Activated B cell treated with CpG ODN at 0.5 μM for 24 hours (primary cell): ENCODE results near the gene ZBTB38. TPM values are rescaled to one million over a fixed set of nuclear protein-coding genes. Genes with fewer than 3 reads are reported as not detected.

ENCODE experiments used
- ATAC-seq: fragments of 200-7000 bp; cut with Tn5 transposase; one replicate; pipeline ENCODE4 v1.10.0; 2021; ENCODE audit warnings: low read depth, mild to moderate bottlenecking, moderate library complexity
- CTCF ChIA-PET: fragments of 350-600 bp; sonication (Branson Sonifier 250); formaldehyde crosslinking; loops from one replicate; lab custom pipeline; 2021; ENCODE audit warnings: antibody characterized with exemption; lab: Charles Lee
- POLR2A ChIA-PET: fragments of 350-600 bp; sonication (Branson Sonifier 250); formaldehyde crosslinking; loops from one replicate; lab custom pipeline; 2021; ENCODE audit warnings: antibody characterized with exemption; lab: Charles Lee
- DNase-seq: peaks from one replicate; pipeline ENCODE4 v3.0.0; 2022
- H3K27ac Mint-ChIP-seq: one replicate; pipeline ENCODE4 v1.8.0; 2020; ENCODE audit warnings: mixed read lengths
- H3K27me3 Mint-ChIP-seq: one replicate; pipeline ENCODE4 v1.8.0; 2021; ENCODE audit warnings: mixed read lengths
- H3K36me3 Mint-ChIP-seq: one replicate; pipeline ENCODE4 v1.8.0; 2021; ENCODE audit warnings: low read depth, mixed read lengths
- H3K4me1 Mint-ChIP-seq: one replicate; pipeline ENCODE4 v1.8.0; 2021; ENCODE audit warnings: mixed read lengths
- H3K4me3 Mint-ChIP-seq: one replicate; pipeline ENCODE4 v1.8.0; 2020; ENCODE audit warnings: mild to moderate bottlenecking, mixed read lengths
- H3K9me3 Mint-ChIP-seq: one replicate; pipeline ENCODE4 v1.8.0; 2020; ENCODE audit warnings: mixed read lengths
- intact Hi-C: fragments of 100-400 bp; cut with micrococcal nuclease; formaldehyde crosslinking; loops from one replicate; pipeline ENCODE4 v1.15.1; 2024
- total RNA-seq: library from RNA; stranded (reverse); gene quantifications from 2 replicates; pipeline ENCODE4 v1.2.3, GENCODE V29; 2022
- TF ChIP-seq, protein P1 (sequence below): fragments of 200-600 bp; IDR thresholded peaks from one replicate; pipeline ENCODE4 v1.8.0; 2022; ENCODE audit warnings: antibody characterized with exemption, mild to moderate bottlenecking

Gene ZBTB38
- total RNA-seq, 1 donor from 2014 or later = 45.2 TPM

- H3K9me3 Mint-ChIP-seq = peaks cover 8% of the 10 kb centered on the region
- no peak overlapping the region for H3K27ac Mint-ChIP-seq
- ATAC-seq = no peak
Observed at GRCh38 chr3:141349711-141350110, 18.6 kb upstream of the ZBTB38 start.

GRCh38 chr3:141350666-141351065, 17.6 kb upstream of the ZBTB38 start:
- no peak for ATAC-seq
- peaks cover 1% of the 10 kb centered on the region for H3K4me1 Mint-ChIP-seq

More at GRCh38 chr3:141349711-141350110, 18.6 kb upstream of the ZBTB38 start:
- TF ChIP-seq, protein P1, sequence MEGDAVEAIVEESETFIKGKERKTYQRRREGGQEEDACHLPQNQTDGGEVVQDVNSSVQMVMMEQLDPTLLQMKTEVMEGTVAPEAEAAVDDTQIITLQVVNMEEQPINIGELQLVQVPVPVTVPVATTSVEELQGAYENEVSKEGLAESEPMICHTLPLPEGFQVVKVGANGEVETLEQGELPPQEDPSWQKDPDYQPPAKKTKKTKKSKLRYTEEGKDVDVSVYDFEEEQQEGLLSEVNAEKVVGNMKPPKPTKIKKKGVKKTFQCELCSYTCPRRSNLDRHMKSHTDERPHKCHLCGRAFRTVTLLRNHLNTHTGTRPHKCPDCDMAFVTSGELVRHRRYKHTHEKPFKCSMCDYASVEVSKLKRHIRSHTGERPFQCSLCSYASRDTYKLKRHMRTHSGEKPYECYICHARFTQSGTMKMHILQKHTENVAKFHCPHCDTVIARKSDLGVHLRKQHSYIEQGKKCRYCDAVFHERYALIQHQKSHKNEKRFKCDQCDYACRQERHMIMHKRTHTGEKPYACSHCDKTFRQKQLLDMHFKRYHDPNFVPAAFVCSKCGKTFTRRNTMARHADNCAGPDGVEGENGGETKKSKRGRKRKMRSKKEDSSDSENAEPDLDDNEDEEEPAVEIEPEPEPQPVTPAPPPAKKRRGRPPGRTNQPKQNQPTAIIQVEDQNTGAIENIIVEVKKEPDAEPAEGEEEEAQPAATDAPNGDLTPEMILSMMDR = no peak
- ChIA-PET POLR2A (no interaction called here), CTCF (no interaction called here)
- no peaks in the 10 kb centered on the region for H3K36me3 Mint-ChIP-seq
- H3K27me3 Mint-ChIP-seq = peaks cover 3% of the 10 kb centered on the region
- H3K4me3 Mint-ChIP-seq = no peak overlapping the region
- no peak for DNase-seq
- H3K4me1 Mint-ChIP-seq = peaks cover 1% of the 10 kb centered on the region
- intact Hi-C loops = no loop called here

GRCh38 chr3:141352262-141352984, 15.9 kb upstream of the ZBTB38 start:
- H3K9me3 Mint-ChIP-seq = peaks cover 8% of the 10 kb centered on the region
- ChIA-PET POLR2A (no interaction called here), CTCF (no interaction called here)
- DNase-seq = no peak
- H3K4me3 Mint-ChIP-seq = no peak overlapping the region
- TF ChIP-seq, protein P1 = no peak
- H3K27ac Mint-ChIP-seq = no peak overlapping the region
- ATAC-seq = no peak
- no peaks in the 10 kb centered on the region for H3K36me3 Mint-ChIP-seq
- intact Hi-C loops = no loop called here
- no peaks in the 10 kb centered on the region for H3K4me1 Mint-ChIP-seq
- H3K27me3 Mint-ChIP-seq = peaks cover 3% of the 10 kb centered on the region

More at GRCh38 chr3:141350666-141351065, 17.6 kb upstream of the ZBTB38 start:
- DNase-seq = no peak
- intact Hi-C loops = no loop called here
- no peaks in the 10 kb centered on the region for H3K36me3 Mint-ChIP-seq
- H3K4me3 Mint-ChIP-seq = no peak overlapping the region
- CTCF ChIA-PET = no interaction called here
- peaks cover 8% of the 10 kb centered on the region for H3K9me3 Mint-ChIP-seq
- TF ChIP-seq, protein P1 = no peak
- POLR2A ChIA-PET = no interaction called here
- H3K27ac Mint-ChIP-seq = no peak overlapping the region
- peaks cover 3% of the 10 kb centered on the region for H3K27me3 Mint-ChIP-seq

- H3K27ac Mint-ChIP-seq = no peak overlapping the region
- no peak overlapping the region for H3K4me3 Mint-ChIP-seq
- no peak for DNase-seq
- no peak for ATAC-seq
- intact Hi-C loops = no loop called here
- TF ChIP-seq, protein P1 = no peak
- peaks cover 8% of the 10 kb centered on the region for H3K9me3 Mint-ChIP-seq
- ChIA-PET POLR2A (interaction anchor here (0.7 kb wide), 1 partner anchor 42 kb away, joined by 3 read pairs; no protein-coding TSS in a partner anchor), CTCF (no interaction called here)
- no peaks in the 10 kb centered on the region for H3K4me1 Mint-ChIP-seq
- no peaks in the 10 kb centered on the region for H3K36me3 Mint-ChIP-seq
- peaks cover 3% of the 10 kb centered on the region for H3K27me3 Mint-ChIP-seq
Observed at GRCh38 chr3:141353652-141354495, 14.4 kb upstream of the ZBTB38 start.

- Mint-ChIP-seq H3K27ac (no peak overlapping the region), H3K27me3 (peaks cover 3% of the 10 kb centered on the region), H3K4me1 (no peaks in the 10 kb centered on the region), H3K36me3 (no peaks in the 10 kb centered on the region), H3K4me3 (no peak overlapping the region), H3K9me3 (peaks cover 5% of the 10 kb centered on the region)
- ChIA-PET CTCF (no interaction called here), POLR2A (no interaction called here)
- ATAC-seq (no peak), DNase-seq (no peak)
- intact Hi-C loops = no loop called here
- TF ChIP-seq, protein P1 = no peak
Observed at GRCh38 chr3:141354517-141354916, 13.8 kb upstream of the ZBTB38 start.
